ENCODE results near the gene EIF3K.

The EIF3K gene

DNA sequence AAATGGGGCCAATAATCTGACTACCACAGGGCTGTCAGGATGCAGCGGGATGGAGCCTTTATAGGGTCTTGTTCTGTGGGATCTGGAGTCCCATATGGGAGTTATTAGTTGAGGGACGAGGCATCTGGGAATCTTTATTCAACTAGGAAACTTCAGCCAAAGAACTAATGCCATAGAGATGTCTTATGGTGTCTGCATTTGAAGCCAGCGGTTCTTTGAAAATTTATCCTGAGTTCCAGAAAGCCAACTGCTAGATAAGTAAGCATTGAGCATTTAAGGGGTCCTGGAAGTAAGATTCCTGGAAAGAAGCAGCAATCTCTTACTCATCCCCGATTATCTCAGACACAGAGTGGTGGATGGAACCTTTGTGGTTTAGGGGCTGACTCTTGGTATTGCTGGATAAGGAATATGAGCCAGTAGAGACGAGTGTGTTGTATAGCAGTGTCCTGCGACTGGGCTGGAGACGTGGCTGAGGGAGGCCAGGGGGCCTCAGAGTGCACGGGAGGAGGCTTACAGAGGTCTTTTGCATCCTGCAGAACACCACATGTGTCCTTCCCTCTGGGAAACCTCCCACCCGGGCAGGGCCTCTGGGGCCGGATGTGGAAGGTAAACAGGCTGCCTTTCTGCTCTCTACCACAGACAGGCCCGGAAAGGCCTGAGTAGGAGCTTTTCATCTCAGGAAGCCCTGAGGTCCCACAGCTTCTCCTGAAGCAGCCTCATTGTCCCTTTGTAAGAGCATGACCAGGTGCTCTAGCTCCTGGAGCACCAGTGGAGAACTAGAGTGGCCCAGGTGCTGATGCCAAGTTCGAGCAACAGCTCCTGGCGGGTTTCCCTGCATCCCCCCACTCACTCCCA is 57.3 kb downstream of the EIF3K start:
- peak overlapping the region; percentile 77 for H4K8ac ChIP-seq (ENCODE audit: low read depth, low read length)
- H3K9ac ChIP-seq (ENCODE audit: low read length): no peak overlapping the region
- H2AK5ac ChIP-seq (ENCODE audit: low read length): no peak overlapping the region
- H3K23ac ChIP-seq (ENCODE audit: low read length): no peak overlapping the region
- H4K91ac ChIP-seq (ENCODE audit: low read depth, low read length): peak overlapping the region; percentile 81
- no peak for DNase-seq
- peak overlapping the region; percentile 78 for H3K14ac ChIP-seq (ENCODE audit: low read length)
- peaks cover 34% of the 10 kb centered on the region for H3K79me2 ChIP-seq (ENCODE audit: control insufficient read depth, insufficient read depth, low read length, poor library complexity)
- peaks cover 2% of the 10 kb centered on the region for H3K9me3 ChIP-seq (ENCODE audit: insufficient read depth, low read depth, low read length)
- peak overlapping the region; percentile 74 for H2BK120ac ChIP-seq (ENCODE audit: insufficient read depth, low read length, poor library complexity)
- H3K4me2 ChIP-seq (ENCODE audit: low read length): no peak overlapping the region
- no peak overlapping the region for H4K12ac ChIP-seq (ENCODE audit: low read depth, low read length)
- peak overlapping the region; percentile 97 for H3K4ac ChIP-seq (ENCODE audit: low read depth, low read length)
- H2BK12ac ChIP-seq (ENCODE audit: low read length): peak overlapping the region; percentile 9
- H3K79me1 ChIP-seq (ENCODE audit: low read length): peaks cover 45% of the 10 kb centered on the region
- H2BK5ac ChIP-seq (ENCODE audit: low read depth, low read length, poor library complexity): peak overlapping the region; percentile 60
- no peak overlapping the region for H3K4me3 ChIP-seq (ENCODE audit: low read depth, low read length)
- peaks cover 40 to 59% of the 10 kb centered on the region in 2 experiments for H3K4me1 ChIP-seq (ENCODE audit: control insufficient read depth in 1 of 2, insufficient read depth in 2 of 2, low read length in 2 of 2)
- H3K18ac ChIP-seq (ENCODE audit: low read length): peak overlapping the region; percentile 77
- peaks cover 19 to 27% of the 10 kb centered on the region in 2 experiments for H3K36me3 ChIP-seq (ENCODE audit: control insufficient read depth in 1 of 2, insufficient read depth in 2 of 2, low read length in 2 of 2)
- H2AFZ ChIP-seq (ENCODE audit: insufficient read depth, low read length, poor library complexity): no peak overlapping the region
- H3K27me3 ChIP-seq (ENCODE audit: insufficient read depth, low read length): no peaks in the 10 kb centered on the region
- WGBS (ENCODE audit: extremely low coverage, insufficient coverage, insufficient read length): no CpG with 5 or more reads among the region's 13 CpGs
- H3K27ac ChIP-seq (ENCODE audit: low read depth, low read length): peak overlapping the region; percentile 87

DNA sequence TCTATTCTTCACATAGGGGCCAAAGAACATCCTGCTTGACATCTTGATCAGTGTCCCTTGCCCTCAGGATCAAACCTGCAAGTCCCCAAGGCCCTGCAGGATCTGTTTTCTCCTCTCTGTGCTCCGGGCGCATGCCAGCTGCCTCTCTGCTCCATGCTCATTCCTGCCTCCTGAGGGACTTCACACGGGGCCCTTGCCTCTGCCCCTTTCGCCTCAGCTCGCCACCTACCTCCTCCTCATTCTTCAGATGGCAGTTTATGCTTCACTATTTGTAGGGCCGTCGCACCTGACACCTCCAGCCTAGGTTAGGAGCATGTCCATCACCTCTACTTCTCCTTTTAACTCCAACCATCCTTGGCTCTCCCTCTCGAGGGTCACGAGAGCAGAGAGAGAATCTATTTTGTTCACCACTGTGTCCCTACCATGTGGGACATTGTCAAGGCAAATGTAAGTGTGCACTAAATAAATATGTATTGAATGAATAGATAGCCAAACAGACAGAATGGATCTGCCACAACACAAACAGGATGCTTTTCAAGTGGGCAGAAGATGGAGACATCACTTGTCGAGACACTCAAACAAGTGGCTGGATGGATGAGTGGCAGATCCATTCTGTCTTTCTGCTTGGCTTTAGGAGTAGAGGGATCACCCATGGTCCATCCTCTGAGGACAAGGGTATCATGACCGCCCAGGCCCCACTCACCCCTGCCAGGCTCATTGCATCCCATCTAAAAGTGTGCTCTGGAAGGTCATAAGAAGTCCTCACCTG is 58.1 kb downstream of the EIF3K start:
- H3K18ac ChIP-seq (ENCODE audit: low read length): no peak overlapping the region
- DNase-seq: no peak
- no CpG with 5 or more reads among the region's 11 CpGs for WGBS (ENCODE audit: extremely low coverage, insufficient coverage, insufficient read length)
- peaks cover 21 to 27% of the 10 kb centered on the region in 2 experiments for H3K36me3 ChIP-seq (ENCODE audit: control insufficient read depth in 1 of 2, insufficient read depth in 2 of 2, low read length in 2 of 2)
- H2AFZ ChIP-seq (ENCODE audit: insufficient read depth, low read length, poor library complexity): no peak overlapping the region
- H3K4ac ChIP-seq (ENCODE audit: low read depth, low read length): peak overlapping the region; percentile 97
- no peak overlapping the region for H3K14ac ChIP-seq (ENCODE audit: low read length)
- H2BK5ac ChIP-seq (ENCODE audit: low read depth, low read length, poor library complexity): peak overlapping the region; percentile 7
- peak overlapping the region; percentile 10 for H2BK12ac ChIP-seq (ENCODE audit: low read length)
- no peak overlapping the region for H2AK5ac ChIP-seq (ENCODE audit: low read length)
- peaks cover 2% of the 10 kb centered on the region for H3K9me3 ChIP-seq (ENCODE audit: insufficient read depth, low read depth, low read length)
- H4K8ac ChIP-seq (ENCODE audit: low read depth, low read length): peak overlapping the region; percentile 18
- H3K4me3 ChIP-seq (ENCODE audit: low read depth, low read length): no peak overlapping the region
- H3K9ac ChIP-seq (ENCODE audit: low read length): no peak overlapping the region
- H4K91ac ChIP-seq (ENCODE audit: low read depth, low read length): no peak overlapping the region
- no peak overlapping the region for H4K12ac ChIP-seq (ENCODE audit: low read depth, low read length)
- peaks cover 44% of the 10 kb centered on the region for H3K79me1 ChIP-seq (ENCODE audit: low read length)
- H3K27me3 ChIP-seq (ENCODE audit: insufficient read depth, low read length): no peaks in the 10 kb centered on the region
- no peak overlapping the region for H3K4me2 ChIP-seq (ENCODE audit: low read length)
- H3K79me2 ChIP-seq (ENCODE audit: control insufficient read depth, insufficient read depth, low read length, poor library complexity): peaks cover 32% of the 10 kb centered on the region
- H2BK120ac ChIP-seq (ENCODE audit: insufficient read depth, low read length, poor library complexity): no peak overlapping the region
- peak overlapping the region; percentile 24 for H3K27ac ChIP-seq (ENCODE audit: low read depth, low read length)
- H3K4me1 ChIP-seq (ENCODE audit: control insufficient read depth in 1 of 2, insufficient read depth in 2 of 2, low read length in 2 of 2): peaks cover 42 to 59% of the 10 kb centered on the region in 2 experiments
- H3K23ac ChIP-seq (ENCODE audit: low read length): no peak overlapping the region

DNA sequence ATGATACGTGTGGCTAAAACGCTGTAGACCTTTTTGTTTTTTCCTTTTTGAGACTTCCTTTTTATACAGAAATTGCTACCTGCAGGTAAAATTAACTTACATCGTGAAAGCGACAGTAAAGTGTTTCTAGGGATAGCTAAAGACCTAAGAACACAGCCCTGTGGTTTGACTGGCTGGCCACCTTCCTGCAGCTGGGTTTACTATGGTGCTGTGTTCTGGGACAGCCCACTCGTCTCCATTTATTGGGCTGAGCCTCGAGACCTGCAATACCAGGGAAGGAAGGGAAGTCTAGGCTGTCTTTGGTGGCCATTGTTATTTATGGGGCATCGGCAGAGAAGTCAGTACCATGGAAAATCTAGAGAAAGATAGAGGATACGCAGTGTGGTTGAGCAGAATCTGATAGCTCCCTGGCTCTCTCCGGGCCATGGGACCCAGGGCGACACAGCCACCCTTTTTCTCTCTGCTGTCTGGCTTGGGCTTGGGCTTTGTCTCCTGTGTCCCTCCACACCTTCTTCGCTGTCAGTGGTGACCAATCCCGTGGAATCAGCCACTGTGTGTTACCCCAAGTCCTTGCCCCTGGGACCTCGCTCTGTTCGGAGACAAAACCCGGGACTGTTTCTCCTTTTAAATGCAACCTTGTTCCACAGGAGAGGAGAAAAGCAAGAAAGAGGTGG is 59.4 kb downstream of the EIF3K start:
- no CpG with 5 or more reads among the region's 15 CpGs for WGBS (ENCODE audit: extremely low coverage, insufficient coverage, insufficient read length)
- H2BK5ac ChIP-seq (ENCODE audit: low read depth, low read length, poor library complexity): peak overlapping the region; percentile 29
- peaks cover 56% of the 10 kb centered on the region for H3K79me1 ChIP-seq (ENCODE audit: low read length)
- peak overlapping the region; percentile 23 for H4K12ac ChIP-seq (ENCODE audit: low read depth, low read length)
- H3K14ac ChIP-seq (ENCODE audit: low read length): peak overlapping the region; percentile 51
- no peak overlapping the region for H3K23ac ChIP-seq (ENCODE audit: low read length)
- no peak overlapping the region for H3K4me3 ChIP-seq (ENCODE audit: low read depth, low read length)
- peaks cover 54 to 71% of the 10 kb centered on the region in 2 experiments for H3K4me1 ChIP-seq (ENCODE audit: control insufficient read depth in 1 of 2, insufficient read depth in 2 of 2, low read length in 2 of 2)
- H3K4ac ChIP-seq (ENCODE audit: low read depth, low read length): peak overlapping the region; percentile 49
- no peak overlapping the region for H2BK120ac ChIP-seq (ENCODE audit: insufficient read depth, low read length, poor library complexity)
- peak overlapping the region; percentile 32 for H2BK12ac ChIP-seq (ENCODE audit: low read length)
- H3K27ac ChIP-seq (ENCODE audit: low read depth, low read length): peak overlapping the region; percentile 40
- no peak for DNase-seq
- H3K79me2 ChIP-seq (ENCODE audit: control insufficient read depth, insufficient read depth, low read length, poor library complexity): peaks cover 43% of the 10 kb centered on the region
- no peak overlapping the region for H3K9ac ChIP-seq (ENCODE audit: low read length)
- peak overlapping the region; percentile 41 for H4K8ac ChIP-seq (ENCODE audit: low read depth, low read length)
- H3K18ac ChIP-seq (ENCODE audit: low read length): peak overlapping the region; percentile 12
- no peak overlapping the region for H2AFZ ChIP-seq (ENCODE audit: insufficient read depth, low read length, poor library complexity)
- H3K27me3 ChIP-seq (ENCODE audit: insufficient read depth, low read length): no peaks in the 10 kb centered on the region
- H3K4me2 ChIP-seq (ENCODE audit: low read length): no peak overlapping the region
- H4K91ac ChIP-seq (ENCODE audit: low read depth, low read length): peak overlapping the region; percentile 29
- peaks cover 27 to 30% of the 10 kb centered on the region in 2 experiments for H3K36me3 ChIP-seq (ENCODE audit: control insufficient read depth in 1 of 2, insufficient read depth in 2 of 2, low read length in 2 of 2)
- H2AK5ac ChIP-seq (ENCODE audit: low read length): no peak overlapping the region
- peaks cover 2% of the 10 kb centered on the region for H3K9me3 ChIP-seq (ENCODE audit: insufficient read depth, low read depth, low read length)

DNA sequence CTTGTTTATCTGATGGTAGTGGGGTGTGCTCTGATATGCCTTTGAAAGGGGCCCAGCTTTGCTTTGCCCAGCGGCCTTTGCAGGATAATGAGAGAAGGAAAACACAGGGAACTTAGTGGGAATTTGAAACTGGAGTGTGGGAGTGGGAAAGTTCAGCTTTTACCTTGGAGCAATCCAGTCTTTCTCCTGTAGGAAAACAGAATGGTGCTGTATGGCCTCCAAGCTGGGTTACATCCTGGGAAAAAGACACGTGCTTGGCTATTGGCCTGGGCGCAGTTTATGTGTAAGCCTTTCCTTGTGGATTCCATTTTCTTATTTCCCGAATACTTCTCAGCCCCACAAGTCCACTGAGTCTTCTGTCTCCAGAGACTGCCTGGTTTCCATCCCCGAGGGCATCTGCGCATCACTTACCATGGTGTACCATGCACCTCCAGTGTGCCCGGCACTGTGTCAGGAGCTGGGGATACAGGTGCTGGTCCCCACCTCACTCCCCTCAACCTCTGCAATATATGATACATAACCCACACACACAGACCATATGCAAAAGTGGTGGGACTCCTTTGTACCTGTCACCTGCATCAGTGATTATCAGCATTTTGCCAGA is 60.0 kb downstream of the EIF3K start:
- no peak overlapping the region for H3K23ac ChIP-seq (ENCODE audit: low read length)
- H2AK5ac ChIP-seq (ENCODE audit: low read length): no peak overlapping the region
- H4K91ac ChIP-seq (ENCODE audit: low read depth, low read length): no peak overlapping the region
- H3K18ac ChIP-seq (ENCODE audit: low read length): peak overlapping the region; percentile 5
- no peaks in the 10 kb centered on the region for H3K27me3 ChIP-seq (ENCODE audit: insufficient read depth, low read length)
- peak overlapping the region; percentile 9 for H3K27ac ChIP-seq (ENCODE audit: low read depth, low read length)
- H4K12ac ChIP-seq (ENCODE audit: low read depth, low read length): no peak overlapping the region
- DNase-seq: no peak
- no peak overlapping the region for H3K4me3 ChIP-seq (ENCODE audit: low read depth, low read length)
- H3K4me1 ChIP-seq (ENCODE audit: control insufficient read depth in 1 of 2, insufficient read depth in 2 of 2, low read length in 2 of 2): peaks cover 58 to 75% of the 10 kb centered on the region in 2 experiments
- no peak overlapping the region for H2BK12ac ChIP-seq (ENCODE audit: low read length)
- no peak overlapping the region for H2BK5ac ChIP-seq (ENCODE audit: low read depth, low read length, poor library complexity)
- no peak overlapping the region for H3K9ac ChIP-seq (ENCODE audit: low read length)
- WGBS (ENCODE audit: extremely low coverage, insufficient coverage, insufficient read length): no CpG with 5 or more reads among the region's 7 CpGs
- no peak overlapping the region for H3K4me2 ChIP-seq (ENCODE audit: low read length)
- peaks cover 61% of the 10 kb centered on the region for H3K79me1 ChIP-seq (ENCODE audit: low read length)
- no peak overlapping the region for H3K14ac ChIP-seq (ENCODE audit: low read length)
- H4K8ac ChIP-seq (ENCODE audit: low read depth, low read length): no peak overlapping the region
- H3K4ac ChIP-seq (ENCODE audit: low read depth, low read length): peak overlapping the region; percentile 49
- H2AFZ ChIP-seq (ENCODE audit: insufficient read depth, low read length, poor library complexity): no peak overlapping the region
- peaks cover 2% of the 10 kb centered on the region for H3K9me3 ChIP-seq (ENCODE audit: insufficient read depth, low read depth, low read length)
- H3K79me2 ChIP-seq (ENCODE audit: control insufficient read depth, insufficient read depth, low read length, poor library complexity): peaks cover 45% of the 10 kb centered on the region
- no peak overlapping the region for H2BK120ac ChIP-seq (ENCODE audit: insufficient read depth, low read length, poor library complexity)
- peaks cover 27 to 30% of the 10 kb centered on the region in 2 experiments for H3K36me3 ChIP-seq (ENCODE audit: control insufficient read depth in 1 of 2, insufficient read depth in 2 of 2, low read length in 2 of 2)

Data from trophoblast cell (in vitro differentiated cells and primary cell).